Activated CD4-positive, alpha-beta T cell treated with anti-CD3 and anti-CD28 coated beads, Interleukin-2, amount 50 U/mL, for 16 hours (primary cell): ENCODE measurements around the gene MBNL2.
A peak's percentile ranks its signal among the peaks of the same experiment; 100 is the strongest.

Experiments
- DNase-seq: peaks from one replicate; pipeline ENCODE4 v3.0.0-alpha.2; 2020

MBNL2 gene

DNA sequence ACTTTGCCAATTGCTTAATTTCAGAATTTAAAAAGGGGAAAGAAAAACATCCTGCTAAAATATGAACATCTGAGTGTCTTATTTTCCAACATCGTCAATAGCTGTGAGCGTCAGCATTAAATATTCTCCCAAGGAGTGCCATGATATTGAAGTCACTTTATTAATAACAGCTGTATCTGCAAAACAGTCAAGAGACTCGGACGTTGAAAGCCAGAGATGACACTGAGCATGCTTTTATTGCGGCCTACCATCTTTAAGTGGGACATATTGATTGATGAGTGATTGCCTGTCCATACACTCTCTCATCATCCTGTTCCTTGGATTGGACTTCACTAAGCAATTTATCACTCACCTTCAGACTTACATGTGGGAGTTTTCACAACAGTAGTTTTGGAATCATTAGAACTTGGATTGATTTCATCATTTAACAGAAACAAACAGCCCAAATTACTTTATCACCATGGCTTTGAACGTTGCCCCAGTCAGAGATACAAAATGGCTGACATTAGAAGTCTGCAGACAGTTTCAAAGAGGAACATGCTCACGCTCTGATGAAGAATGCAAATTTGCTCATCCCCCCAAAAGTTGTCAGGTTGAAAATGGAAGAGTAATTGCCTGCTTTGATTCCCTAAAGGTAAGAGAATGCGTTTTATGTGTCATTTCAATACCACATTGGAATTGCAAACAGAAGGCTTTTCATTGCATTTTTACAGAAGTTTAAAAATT, 53.8 kb downstream of the MBNL2 start:
- no peak for DNase-seq

DNA sequence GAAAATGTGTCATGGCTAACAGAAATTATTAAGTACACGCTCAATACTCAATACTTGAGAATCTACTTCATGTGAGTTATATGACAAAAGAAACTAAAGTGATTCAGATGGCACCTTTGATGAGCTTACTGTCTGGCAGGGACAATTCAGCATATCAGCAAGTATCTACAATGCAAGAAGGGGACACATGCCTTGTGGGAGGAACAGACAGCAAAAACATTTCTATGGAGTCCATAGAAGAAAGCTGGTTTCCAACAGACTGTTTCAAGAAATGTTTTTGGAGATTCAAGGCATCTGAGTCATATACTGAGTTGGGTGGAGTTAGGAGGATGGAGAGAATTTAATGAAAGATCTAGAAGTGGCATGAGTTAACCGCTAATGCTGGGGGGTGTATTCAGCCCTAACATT, 54.7 kb downstream of the MBNL2 start:
- DNase-seq = peak; percentile 56

DNA sequence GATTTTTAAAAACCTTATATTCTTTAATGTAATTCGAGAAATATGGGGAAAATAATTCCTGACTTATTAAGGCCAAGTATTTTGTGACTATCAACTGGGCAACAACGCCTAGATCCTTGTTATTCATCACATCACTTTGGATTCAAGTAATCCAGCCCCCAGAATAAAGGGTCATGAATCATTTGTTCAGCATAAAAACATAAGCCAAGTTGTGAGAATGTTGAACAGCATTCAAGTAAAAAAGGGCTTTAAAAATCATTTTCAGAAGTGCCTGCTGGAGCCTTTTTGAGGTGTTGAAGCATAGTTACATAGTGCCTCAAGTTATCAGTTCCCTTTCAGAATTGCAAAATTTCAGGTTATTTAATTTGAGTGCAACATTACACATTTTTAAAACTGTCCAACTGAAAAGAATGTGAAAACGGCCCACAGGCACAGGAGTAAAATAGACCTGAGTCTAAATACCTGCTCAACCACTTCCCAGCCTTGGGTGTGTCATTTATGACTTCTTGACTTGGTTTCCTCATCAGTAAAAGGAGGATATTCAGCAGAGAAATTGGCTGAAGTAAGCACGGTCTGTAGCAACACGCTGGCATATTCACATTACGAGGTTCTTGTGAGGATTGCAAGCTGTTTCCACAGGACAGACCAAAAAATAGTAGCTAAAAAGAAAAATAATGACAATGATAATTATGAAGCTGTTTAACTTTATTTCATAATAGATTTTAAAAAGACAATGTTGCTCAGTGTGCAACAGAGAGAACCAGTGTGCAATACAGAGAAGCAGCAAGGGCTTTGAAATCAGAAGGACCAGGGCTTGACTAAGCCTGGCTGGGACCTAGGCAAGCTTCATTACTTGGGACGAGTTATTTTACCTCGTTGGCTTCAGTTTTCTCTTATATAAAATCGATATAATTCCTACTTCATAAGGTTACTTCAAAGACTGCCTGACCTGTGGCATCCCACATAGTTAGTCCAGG, 56.6 kb downstream of the MBNL2 start:
- DNase-seq = no peak

DNA sequence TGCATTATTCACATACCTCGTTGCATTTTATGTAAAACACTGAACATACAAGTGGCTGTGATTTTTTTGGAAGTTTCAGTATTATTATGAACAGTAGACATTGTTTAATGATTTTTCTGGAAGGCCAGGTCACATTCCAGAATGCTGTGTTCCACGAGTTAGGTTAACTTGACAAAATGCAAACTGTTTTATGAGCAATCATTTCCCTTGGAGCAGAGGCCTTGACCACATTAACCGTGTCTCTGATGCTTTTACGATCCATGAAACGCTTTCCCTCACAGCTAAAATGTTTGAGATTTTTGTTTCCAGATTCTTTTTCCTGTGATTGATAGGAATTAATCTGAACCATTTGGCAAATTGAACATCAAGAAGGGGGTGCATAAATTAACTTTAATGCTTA, 57.8 kb downstream of the MBNL2 start:
- DNase-seq = no peak

DNA sequence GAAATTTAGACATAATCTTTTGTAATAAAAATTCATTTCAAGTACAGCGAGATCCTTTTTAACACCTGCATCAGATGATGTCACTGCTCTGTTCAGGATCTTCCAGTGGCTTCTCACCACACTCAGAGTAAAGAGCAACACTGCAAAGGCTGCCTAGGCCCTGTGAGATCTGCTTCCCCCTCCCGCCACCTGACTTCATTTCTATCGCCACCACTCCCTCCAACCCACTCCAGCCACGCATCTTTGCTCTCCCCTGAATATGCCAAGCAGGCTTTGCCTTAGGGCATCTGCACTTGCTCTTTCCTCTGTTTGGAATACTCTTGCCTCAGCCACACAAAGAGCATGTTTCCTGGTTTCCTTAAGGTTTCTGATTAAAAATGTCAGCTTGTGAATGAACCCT, 58.3 kb downstream of the MBNL2 start:
- no peak for DNase-seq

DNA sequence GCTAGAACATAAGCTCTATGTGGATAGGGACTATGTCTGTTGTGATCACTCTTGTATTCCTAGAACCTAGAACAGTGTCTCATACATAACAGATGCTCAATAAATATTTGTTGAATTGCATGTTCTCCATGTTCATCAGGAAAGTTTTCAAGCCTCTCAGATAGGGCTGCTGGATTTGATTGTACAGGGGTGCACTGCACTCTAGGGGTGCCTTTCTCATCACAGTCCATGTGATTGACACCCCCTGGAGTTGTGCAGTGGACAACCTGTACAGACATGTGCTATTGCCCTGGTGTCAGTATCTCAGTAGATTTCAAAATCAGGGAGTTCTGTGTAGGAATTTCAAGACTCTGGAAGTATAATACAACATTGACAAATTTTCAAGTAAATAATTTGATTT, 58.9 kb downstream of the MBNL2 start:
- no peak for DNase-seq

DNA sequence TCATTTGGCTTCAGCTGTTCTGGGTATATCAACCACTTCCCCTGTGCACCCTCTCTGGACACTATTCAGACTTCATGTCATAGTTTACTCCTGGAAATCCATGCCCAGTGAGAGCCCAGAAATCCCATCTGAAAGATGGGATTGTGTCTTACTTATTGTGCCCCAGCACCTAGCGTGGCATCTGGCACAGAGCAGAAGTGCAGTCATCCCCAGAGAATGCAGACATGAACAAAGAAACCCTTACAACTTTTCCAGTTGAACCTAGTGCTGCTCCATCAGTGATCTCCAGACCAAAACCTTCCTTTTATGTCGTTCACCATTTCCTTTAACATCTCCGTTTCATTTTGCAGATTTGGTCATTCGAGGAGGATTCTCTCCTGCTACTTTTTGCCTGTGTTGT, 60.6 kb downstream of the MBNL2 start:
- no peak for DNase-seq

DNA sequence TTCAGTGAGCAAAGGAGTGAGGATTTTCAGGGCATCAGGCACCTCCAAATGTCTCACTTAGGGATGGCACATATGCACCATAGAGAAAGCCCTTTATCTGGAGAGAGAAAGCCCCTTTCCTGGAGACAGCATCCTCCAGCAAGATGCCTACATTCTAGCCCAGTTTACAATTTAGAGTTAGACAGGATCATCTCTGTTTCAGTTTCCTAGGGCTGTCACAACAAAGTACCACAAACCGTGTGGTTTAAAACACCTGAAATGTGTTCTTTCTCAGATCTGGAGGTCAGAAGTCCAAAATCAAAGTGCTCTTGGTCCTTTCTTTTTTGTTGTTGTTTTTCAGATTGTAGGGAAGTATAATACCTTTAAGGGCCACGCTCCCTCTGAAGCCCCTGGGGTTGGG, 61.8 kb downstream of the MBNL2 start:
- DNase-seq = no peak

DNA sequence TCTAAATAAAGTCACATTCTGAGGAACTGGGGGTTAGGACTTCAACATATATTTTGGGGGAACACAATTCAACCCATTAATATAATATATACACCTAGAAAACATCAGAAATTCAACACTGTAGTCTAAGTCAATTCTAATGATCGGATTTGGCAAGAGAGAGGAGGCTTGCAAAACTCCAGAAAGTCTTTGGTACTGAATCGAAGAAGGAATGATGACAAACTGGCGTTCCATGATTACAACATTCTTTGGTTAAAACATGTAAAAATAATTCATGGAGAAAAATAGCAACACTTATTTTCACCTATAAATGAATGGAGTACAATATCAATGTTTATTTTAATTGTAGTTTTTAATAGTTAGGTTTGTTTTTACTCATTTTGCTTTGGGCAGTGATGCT, 62.4 kb downstream of the MBNL2 start:
- DNase-seq = no peak

DNA sequence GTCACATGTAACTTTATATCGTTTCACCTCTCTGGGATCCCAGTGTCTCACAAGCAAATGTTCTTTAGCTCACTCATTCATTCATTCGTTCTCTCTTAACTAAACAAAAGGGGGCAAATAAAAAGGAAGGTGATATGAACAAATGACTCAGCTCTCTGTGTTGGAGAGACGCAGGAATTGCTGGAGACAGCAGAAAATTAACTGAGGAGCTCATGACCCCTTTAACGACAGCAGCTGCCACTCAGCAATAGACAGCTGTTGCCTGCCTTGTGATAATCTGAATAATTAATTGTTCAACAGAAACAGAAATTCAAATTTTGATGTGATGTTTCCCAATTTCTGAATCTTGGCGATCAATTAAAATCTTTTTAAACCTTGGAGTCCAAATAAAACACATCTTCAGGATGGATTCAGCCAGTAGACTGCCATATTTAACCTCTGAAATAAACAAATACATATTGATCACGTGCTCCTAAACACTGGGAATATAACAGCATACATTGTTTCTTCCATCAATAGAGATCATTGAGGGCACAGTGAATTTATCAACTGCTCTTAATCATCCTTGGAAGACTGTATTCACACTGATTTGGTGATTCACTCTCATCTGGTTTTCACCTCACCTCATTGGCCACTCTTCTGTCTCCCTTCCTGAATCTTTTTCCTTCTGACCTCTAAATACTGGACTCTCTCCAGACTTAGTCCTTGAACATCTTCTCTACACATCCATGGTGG, 63.3 kb downstream of the MBNL2 start:
- no peak for DNase-seq

DNA sequence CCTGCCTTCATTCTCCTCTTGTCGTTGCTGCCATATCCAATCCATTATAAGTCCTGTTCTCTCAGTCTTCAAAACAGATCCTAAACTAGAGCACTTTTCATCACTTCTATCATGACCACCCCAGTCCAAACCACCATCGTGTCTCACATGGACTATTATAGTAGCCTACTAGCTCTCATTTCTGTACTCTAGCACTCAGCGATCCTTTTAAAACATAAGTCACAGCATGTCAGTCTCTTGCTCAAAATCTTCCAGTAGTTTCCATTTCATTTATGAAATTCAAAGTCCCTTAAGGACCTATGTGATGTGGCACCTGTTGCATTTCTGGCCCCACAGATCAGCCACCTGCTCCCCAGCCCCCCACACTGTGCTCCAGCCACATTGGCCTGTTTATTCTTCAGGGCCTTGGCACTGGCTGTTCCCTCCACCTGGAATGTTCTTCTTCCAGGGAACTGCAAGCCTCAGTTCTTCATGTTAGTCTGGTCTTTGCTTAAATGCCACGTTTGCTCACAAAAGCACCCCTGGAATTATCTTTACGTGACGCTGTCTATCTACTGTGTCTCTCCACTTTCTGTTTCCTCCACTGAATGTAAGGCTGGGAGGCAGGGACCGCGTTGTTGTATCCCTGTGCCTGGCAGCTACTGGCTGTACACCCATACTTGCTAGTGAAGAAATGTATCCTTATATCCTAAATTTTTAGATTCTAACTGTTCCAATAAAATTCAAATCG, 64.3 kb downstream of the MBNL2 start:
- no peak for DNase-seq

DNA sequence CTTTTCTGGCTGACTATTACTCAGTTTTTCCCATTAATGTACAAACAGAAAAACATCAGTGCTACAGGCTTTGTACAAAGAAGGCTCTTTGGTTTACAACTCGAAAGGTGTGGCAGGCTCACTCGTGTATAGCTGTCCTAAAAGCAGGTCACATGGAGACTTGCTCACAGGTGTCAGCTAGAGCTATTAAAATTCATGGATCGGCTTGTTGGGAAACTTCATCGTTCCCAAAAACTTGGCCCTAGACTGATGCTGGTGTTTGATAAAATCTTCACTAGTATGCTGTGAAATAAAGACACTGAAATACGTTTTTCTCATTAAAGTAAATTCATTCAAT, 64.9 kb downstream of the MBNL2 start:
- no peak for DNase-seq

DNA sequence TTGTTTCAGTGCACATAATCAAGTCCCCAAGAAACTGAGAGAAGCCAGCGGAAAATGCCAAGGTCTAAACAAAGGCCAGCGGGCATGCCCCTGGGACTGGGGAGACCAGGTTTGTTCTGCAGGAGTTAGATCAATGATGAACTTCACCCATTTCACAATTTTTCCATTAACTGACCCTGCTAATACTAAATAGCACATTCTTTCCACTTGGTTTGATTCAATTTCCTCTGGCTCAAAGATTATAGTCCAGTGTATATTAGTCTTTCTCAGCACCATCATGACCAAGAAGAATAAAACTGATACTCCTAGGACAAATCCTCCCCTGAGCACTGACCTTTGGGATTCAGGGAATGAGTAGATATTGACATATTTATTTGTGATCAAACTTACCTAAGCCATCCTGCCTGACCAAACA, 66.4 kb downstream of the MBNL2 start:
- no peak for DNase-seq

DNA sequence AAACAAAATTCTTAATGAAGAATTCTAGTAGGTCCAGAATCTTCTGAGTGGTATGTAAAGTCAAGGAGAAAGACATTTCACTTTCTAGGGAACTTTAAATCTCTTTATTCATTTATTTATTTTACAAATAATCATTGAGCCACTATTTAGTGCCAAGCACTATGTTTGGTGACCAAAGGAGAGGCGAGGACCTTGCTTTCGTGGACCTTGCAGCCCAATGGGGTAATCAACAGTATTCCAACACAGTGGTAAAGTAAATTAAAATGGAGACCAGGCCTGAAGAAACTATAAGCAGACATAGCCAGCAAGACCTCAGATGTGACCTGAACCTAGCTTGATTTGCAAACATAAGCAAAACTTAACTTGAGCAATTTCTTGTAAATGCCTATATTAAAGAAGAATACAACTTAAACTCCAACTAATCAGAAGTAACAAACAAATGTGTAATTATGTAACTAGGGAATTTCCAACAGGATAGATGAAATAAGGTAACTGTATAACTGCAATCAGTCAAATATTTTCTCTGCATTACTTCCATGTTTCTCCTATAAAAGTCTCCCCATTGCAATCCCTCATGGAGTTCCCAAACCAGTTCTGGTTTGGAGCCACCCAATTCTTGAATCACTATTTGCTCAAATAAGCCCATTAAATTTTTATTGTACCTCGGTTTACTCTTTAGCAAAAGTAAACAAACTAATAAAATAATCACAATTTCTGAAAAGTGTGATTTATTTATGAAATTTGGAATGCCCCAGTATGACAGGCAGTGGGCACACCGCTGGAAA, 67.6 kb downstream of the MBNL2 start:
- DNase-seq = no peak

DNA sequence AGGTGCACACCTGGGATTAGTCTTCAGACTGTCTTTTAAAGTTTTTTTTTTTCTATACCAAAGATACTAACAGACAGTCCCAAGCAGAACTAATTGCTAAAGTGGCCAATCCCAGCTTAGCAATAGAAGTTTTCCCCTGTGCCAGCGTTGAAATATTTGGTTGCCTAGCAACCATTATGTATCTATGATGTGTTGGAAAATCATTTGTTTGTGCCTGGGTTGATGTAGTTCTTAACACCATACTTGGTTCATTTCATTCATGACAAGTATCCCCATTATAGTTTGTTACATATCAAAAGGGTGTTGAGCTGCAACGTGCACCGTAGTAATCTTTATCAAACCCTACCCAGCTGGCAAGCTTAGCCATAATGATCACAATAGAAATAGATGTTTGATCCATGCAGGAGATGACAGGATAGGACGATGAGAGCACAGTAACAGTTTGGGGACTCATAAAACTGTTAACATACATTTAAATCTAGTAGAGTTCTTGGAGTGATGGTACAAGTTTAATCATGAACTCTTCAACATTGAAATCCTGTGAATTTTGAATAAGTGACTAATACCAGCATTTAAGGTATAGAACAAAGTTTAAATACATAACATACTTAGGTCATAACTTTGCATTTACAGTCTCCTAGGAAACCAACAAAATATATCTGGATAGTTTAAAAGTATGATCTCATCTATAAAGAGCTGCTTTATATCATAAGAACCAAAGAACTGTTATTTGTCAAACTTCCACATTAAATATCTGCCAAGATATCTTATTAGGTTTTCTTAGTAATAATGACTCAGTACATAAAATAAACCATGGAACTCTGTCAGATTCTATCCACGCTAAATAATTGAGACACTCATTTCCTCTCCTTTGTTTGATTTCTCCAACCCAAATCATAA, 73.4 kb downstream of the MBNL2 start:
- DNase-seq = no peak

DNA sequence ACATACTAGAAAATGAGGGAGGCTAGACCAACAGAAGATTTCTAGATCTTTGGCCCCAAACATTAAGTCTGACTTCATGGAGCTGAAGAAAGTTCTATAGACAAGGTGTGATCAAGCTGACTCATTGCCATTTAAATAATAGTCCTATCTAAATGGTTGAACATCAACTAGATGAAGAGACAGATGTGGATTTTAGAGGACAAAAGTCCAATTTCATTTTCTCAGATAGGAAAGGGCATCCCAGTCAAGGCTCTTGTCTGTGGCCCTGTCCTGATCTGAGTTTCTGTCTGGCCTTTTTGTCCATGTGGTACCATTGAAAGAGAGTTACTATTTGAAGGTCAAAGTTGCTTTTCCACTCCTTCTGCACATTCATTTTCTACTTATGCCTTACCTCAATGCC, 74.6 kb downstream of the MBNL2 start:
- no peak for DNase-seq

DNA sequence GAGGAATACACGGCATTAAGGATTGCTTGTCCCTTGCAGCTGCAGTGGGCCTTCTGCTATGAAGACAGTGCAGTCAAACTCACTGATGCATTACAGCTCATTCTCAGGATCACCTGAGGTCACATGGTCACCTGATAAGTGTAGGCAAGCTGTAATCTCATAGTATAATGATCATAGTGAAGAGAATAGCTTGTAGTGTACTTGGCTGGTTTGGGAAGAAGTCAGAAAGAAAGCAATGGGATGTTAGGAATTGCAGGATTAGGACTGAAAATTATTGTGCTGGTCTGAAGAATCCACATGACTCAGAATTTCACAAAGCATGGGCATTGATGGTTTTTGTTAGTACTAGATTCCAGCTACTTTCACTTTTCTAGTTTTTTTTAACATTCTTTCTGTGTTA, 76.7 kb downstream of the MBNL2 start:
- DNase-seq = no peak

DNA sequence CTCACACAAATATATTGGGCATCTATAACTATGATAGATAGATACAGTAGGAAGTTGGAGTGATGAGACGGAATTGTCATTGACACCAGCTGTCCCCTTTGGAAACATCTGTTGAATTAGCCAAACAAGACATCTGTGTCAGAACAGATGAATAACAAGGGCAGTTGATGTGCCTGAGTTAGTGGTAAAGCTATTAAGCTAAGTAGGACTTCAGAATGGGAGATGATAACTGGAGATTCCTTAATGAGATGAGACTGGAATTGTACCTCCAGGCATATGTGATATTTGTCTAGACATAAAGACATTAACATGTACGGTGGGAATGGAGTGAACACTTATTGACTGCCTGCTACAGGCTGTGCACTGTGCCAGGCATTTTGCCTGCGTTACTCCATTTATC, 78.7 kb downstream of the MBNL2 start:
- no peak for DNase-seq

DNA sequence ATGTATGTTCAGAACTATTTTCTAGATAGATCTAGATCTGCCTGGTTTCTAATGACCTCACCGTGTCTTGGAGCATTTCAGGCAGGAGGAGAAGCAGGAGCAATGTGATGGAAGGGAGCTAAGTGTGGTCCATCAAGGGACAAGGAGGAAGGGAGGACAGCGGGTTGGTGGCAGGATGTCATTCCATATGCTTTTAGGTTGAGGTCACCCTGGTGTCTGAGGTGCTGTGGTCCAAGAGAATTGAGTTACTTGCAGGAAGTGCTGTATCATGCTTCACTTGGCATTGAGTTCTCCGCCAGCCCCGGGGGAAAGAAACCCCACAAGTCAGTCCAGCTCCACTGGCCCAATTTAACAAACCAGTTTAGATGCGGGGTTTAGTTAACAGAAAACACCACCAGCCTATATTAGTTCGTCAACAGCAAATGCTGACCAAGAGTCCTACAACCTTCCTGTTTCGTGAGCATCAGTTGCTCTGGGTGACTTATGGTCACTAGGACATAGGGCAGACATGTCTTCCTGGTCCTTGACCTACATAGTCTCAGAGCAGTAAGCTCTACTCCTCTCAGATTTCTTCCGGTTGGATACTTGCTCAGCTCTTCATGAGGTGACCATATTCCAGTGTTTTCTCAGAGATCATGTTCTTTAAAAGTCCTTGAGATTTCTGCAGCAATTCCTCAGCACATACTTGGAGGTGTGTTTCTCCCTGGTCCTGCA, 79.4 kb downstream of the MBNL2 start:
- no peak for DNase-seq

DNA sequence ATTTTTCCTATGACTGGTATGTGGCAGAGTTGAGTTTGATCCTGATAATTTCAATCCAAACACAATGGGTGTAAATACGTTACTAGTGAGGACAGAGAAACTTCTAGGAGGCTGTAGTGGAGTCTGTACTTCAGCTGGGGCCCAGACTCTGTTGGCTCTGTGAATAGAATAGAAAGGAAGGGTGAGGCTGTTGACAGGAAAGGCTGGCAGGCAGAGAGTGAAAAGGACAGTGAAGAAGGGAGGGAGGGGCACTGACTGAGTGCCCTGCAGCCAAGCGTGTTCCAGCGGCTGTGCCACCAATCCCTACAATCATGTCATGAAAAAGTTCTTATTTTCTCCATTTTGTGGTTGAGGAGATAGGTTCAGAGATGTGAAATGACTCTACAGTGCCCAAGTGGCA, 80.5 kb downstream of the MBNL2 start:
- DNase-seq = no peak
